ENCODE measurements around the gene OBP2A. TPM values are rescaled to one million over a fixed set of nuclear protein-coding genes. Genes with fewer than 3 reads are reported as not detected.

The OBP2A gene
- total RNA-seq, 1 donor from 2014 or later: not detected

GRCh38 chr9:135554718-135555117, 8.8 kb downstream of the OBP2A start:
- Histone ChIP-seq H3K27me3 (ENCODE audit: low read depth) (peaks cover 10% of the 10 kb centered on the region), H3K9me3 (replicated peaks) (peaks cover 5% of the 10 kb centered on the region), H3K36me3 (no peaks in the 10 kb centered on the region), H3K4me1 (no peaks in the 10 kb centered on the region), H3K4me3 (no peak overlapping the region), H3K27ac (replicated peaks) (no peak overlapping the region)
- no peak for TF ChIP-seq CTCF (IDR thresholded peaks at IDR 0.05; ENCODE audit: borderline replicate concordance)
- intact Hi-C loops (cut with micrococcal nuclease): no loop called here
- DNase-seq: no peak

- Histone ChIP-seq H3K36me3 (no peaks in the 10 kb centered on the region), H3K27ac (replicated peaks) (no peak overlapping the region), H3K27me3 (ENCODE audit: low read depth) (peaks cover 14% of the 10 kb centered on the region), H3K4me3 (no peak overlapping the region), H3K9me3 (replicated peaks) (peaks cover 5% of the 10 kb centered on the region), H3K4me1 (no peaks in the 10 kb centered on the region)
- intact Hi-C loops (cut with micrococcal nuclease): no loop called here
- no peak for DNase-seq
- TF ChIP-seq CTCF (IDR thresholded peaks at IDR 0.05; ENCODE audit: borderline replicate concordance): no peak
Observed at GRCh38 chr9:135555203-135555602, 9.3 kb downstream of the OBP2A start.

- Histone ChIP-seq H3K27me3 (ENCODE audit: low read depth) (peaks cover 21% of the 10 kb centered on the region), H3K36me3 (no peaks in the 10 kb centered on the region), H3K27ac (replicated peaks) (no peak overlapping the region), H3K4me3 (no peak overlapping the region), H3K9me3 (replicated peaks) (peaks cover 5% of the 10 kb centered on the region), H3K4me1 (no peaks in the 10 kb centered on the region)
- no peak for DNase-seq
- no peak for TF ChIP-seq CTCF (IDR thresholded peaks at IDR 0.05; ENCODE audit: borderline replicate concordance)
- intact Hi-C loops (cut with micrococcal nuclease): no loop called here
Observed at GRCh38 chr9:135555910-135556309, 10.0 kb downstream of the OBP2A start.

GRCh38 chr9:135559606-135560005, 13.7 kb downstream of the OBP2A start:
- Histone ChIP-seq H3K4me1 (no peaks in the 10 kb centered on the region), H3K9me3 (replicated peaks) (peaks cover 5% of the 10 kb centered on the region), H3K27ac (replicated peaks) (no peak overlapping the region), H3K36me3 (no peaks in the 10 kb centered on the region), H3K4me3 (no peak overlapping the region), H3K27me3 (ENCODE audit: low read depth) (peaks cover 48% of the 10 kb centered on the region)
- intact Hi-C loops (cut with micrococcal nuclease): no loop called here
- TF ChIP-seq CTCF (IDR thresholded peaks at IDR 0.05; ENCODE audit: borderline replicate concordance): no peak
- DNase-seq: no peak

- DNase-seq: no peak
- no peak for TF ChIP-seq CTCF (IDR thresholded peaks at IDR 0.05; ENCODE audit: borderline replicate concordance)
- no peaks in the 10 kb centered on the region for H3K9me3 ChIP-seq (replicated peaks)
- H3K27ac ChIP-seq (replicated peaks): no peak within 1 kb of the TSS
- intact Hi-C loops (cut with micrococcal nuclease): no loop called here
- H3K36me3 ChIP-seq: no peaks in the 10 kb centered on the region
- H3K27me3 ChIP-seq (ENCODE audit: low read depth): peaks cover 68% of the 10 kb centered on the region
- H3K4me1 ChIP-seq: no peaks in the 10 kb centered on the region
- H3K4me3 ChIP-seq: no peak within 1 kb of the TSS
Observed at GRCh38 chr9:135561391-135562234, 15.7 kb downstream of the OBP2A start, which contains the start of gene PAEP. Gene PAEP (plus strand): TSS chr9:135561756.
